Left lung (tissue), 10 donors: Measurements from ENCODE around the gene TUBGCP2. TPM values are rescaled to one million over a fixed set of nuclear protein-coding genes. Genes with fewer than 3 reads are reported as not detected.

Experiments used
- ATAC-seq: fragments of 200-7000 bp; cut with Tn5 transposase; one replicate; pipeline ENCODE4 v1.9.1; 2020; ENCODE audit warnings: moderate library complexity
- DNase-seq, 4 donors: peaks; one replicate each; pipeline ENCODE4 v3.0.0-alpha.2; 2013 to 2020
- H3K27ac ChIP-seq, 2 donors: fragments of 200-600 bp; sonication (generic) in 1 of 2; one replicate each; pipeline versions ENCODE4 v1.5.0 to v1.8.0; 2020 to 2021
- H3K27me3 ChIP-seq, 2 donors: fragments of 200-600 bp; sonication (generic) in 1 of 2; one replicate each; pipeline versions ENCODE4 v1.5.0 to v1.8.0; 2020 to 2021
- H3K36me3 ChIP-seq, 2 donors: fragments of 200-600 bp; sonication (generic) in 1 of 2; one replicate each; pipeline versions ENCODE4 v1.5.0 to v1.8.0; 2020 to 2021
- H3K4me1 ChIP-seq, 2 donors: fragments of 200-600 bp; one replicate each; pipeline ENCODE4 v1.8.0; 2021
- H3K4me3 ChIP-seq, 2 donors: fragments of 200-600 bp; sonication (generic) in 1 of 2; one replicate each; pipeline versions ENCODE4 v1.5.0 to v1.8.0; 2020 to 2021; ENCODE audit warnings: mild to moderate bottlenecking in 1 of 2
- H3K9me3 ChIP-seq, 2 donors: fragments of 200-600 bp; sonication (generic) in 1 of 2; one replicate each; pipeline versions ENCODE4 v1.5.0 to v1.8.0; 2020 to 2021
- intact Hi-C, 2 donors: fragments of 100-400 bp; cut with DNase I; formaldehyde crosslinking; loops; one replicate each; pipeline versions ENCODE4 v1.11.2 to v1.14.2; 2022
- polyA plus RNA-seq, 6 donors: library from polyadenylated mRNA; unstranded; fragments of 120-200 nt; gene quantifications; one replicate each; pipeline ENCODE4 v1.2.1, GENCODE V29; 2013; ENCODE audit not compliant: insufficient read length in 6 of 6
- total RNA-seq, 2 donors: library from RNA; stranded (reverse); fragmentation: NEBNext Ultra II Directional; extraction: Animal tissue kit (Norgen Biotek cat#: 25700); gene quantifications; one replicate each; pipeline ENCODE4 v1.2.1, GENCODE V29; 2021
- TF ChIP-seq, protein P1 (sequence below), 2 donors: fragments of 200-600 bp; sonication (generic) in 1 of 2; IDR thresholded peaks; one replicate each; pipeline versions ENCODE4 v1.5.0 to v1.8.0; 2021; ENCODE audit warnings: antibody characterized with exemption in 2 of 2
- donor health status: DM: no; HTN: yes; CAD: no.
- donor health status: DM: no; HTN: no; CAD: no.

TUBGCP2 gene
- total and polyA plus RNA-seq, 8 donors: 44.2 to 62.3 (median 52.1) TPM

DNA sequence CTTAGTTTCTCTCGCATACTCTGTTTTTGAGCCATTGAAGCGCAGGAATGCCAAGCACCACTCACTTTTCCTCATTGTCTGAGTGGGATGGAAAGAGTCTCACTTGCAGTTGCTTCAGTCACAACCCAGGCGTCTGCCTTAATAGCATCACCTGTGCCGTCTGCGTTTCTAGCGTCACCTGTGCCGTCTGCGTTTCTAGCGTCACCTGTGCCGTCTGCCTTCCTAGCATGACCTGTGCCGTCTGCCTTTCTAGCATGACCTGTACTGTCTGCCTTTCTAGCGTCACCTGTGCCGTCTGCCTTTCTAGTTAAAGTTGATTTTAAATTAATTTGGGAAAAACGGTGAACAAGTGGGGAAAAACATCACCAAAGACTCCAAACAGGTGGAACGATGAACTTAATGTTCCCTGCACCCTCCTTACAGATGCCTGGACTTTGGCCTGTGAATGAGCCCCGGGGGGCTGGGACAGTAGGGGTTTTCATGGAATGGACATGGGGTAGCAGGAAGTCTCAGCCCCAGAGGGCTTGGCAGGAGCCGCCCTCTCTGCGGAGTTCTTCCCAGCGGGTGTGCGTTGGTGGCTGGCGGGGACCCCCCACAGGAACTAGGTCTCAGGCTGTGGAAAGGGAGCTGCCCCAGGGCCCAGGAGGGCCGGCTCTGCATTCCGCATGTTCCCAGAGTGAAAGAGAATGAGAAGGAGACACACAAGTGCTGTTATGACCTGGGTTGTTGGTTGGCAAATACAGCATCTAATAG lies 3.5 kb upstream of the TUBGCP2 start:
- Histone ChIP-seq H3K9me3 (no peaks in the 10 kb centered on the region), H3K4me3 (no peak overlapping the region), H3K36me3 (peaks cover 0 to 32% of the 10 kb centered on the region in 2 donors), H3K27ac (no peak overlapping the region), H3K4me1 (peaks cover 13 to 23% of the 10 kb centered on the region in 2 donors), H3K27me3 (no peaks in the 10 kb centered on the region)
- intact Hi-C loops: no loop called here
- TF ChIP-seq, protein P1, sequence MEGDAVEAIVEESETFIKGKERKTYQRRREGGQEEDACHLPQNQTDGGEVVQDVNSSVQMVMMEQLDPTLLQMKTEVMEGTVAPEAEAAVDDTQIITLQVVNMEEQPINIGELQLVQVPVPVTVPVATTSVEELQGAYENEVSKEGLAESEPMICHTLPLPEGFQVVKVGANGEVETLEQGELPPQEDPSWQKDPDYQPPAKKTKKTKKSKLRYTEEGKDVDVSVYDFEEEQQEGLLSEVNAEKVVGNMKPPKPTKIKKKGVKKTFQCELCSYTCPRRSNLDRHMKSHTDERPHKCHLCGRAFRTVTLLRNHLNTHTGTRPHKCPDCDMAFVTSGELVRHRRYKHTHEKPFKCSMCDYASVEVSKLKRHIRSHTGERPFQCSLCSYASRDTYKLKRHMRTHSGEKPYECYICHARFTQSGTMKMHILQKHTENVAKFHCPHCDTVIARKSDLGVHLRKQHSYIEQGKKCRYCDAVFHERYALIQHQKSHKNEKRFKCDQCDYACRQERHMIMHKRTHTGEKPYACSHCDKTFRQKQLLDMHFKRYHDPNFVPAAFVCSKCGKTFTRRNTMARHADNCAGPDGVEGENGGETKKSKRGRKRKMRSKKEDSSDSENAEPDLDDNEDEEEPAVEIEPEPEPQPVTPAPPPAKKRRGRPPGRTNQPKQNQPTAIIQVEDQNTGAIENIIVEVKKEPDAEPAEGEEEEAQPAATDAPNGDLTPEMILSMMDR (IDR thresholded peaks at IDR 0.05): no peak
- peak in 1 of 4 donors; percentile 63 for DNase-seq
- no peak for ATAC-seq

DNA sequence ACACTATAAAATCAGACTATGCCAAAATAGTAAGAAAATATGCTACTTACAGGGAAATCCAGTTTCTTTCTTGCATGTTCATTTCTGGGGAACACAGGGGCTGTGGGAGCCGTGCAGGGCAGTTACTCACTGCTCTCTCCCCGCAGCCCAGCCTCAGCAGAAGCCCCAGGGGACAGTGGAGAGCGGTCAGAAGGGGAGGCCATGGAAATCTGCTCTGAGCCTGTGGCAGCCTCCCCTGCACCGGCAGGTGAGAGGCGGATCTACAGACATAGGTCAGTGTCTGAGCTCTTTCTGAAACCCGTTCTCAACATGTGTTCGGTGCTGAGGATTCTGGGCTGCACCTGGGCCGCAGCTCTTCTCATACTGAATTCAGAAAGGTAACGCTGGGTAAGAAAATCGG lies 2.9 kb upstream of the TUBGCP2 start:
- DNase-seq: peak in 1 of 4 donors; percentile 48
- peaks cover 18 to 29% of the 10 kb centered on the region in 2 donors for H3K4me1 ChIP-seq
- TF ChIP-seq, protein P1 (IDR thresholded peaks at IDR 0.05): no peak
- H3K27me3 ChIP-seq: no peaks in the 10 kb centered on the region
- no peak overlapping the region for H3K27ac ChIP-seq
- ATAC-seq: no peak
- H3K9me3 ChIP-seq: no peaks in the 10 kb centered on the region
- H3K36me3 ChIP-seq: peaks cover 0 to 32% of the 10 kb centered on the region in 2 donors
- no peak overlapping the region for H3K4me3 ChIP-seq
- intact Hi-C loops: no loop called here

DNA sequence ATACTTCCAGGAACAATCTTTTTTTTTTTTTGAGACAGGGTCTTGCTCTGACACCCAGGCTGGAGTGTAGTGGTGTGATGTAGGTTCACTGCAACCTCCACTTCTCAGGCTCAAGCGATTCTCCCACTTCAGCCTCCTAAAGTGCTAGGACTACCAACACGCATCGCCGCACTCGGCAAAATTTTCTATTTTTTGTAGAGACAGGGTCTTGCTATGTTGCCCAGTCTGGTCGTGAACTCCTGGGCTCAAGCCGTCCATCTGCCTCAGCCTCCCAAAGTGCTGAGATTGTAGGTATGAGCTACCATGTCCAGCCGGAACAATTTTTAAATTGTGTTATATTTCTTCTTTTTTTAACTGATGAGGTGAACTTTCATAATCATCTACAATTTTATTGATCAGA lies 2.1 kb upstream of the TUBGCP2 start:
- intact Hi-C loops: no loop called here
- peak in 1 of 4 donors; percentile 13 for DNase-seq
- peaks cover 18 to 37% of the 10 kb centered on the region in 2 donors for H3K4me1 ChIP-seq
- H3K27ac ChIP-seq: no peak overlapping the region
- ATAC-seq: no peak
- peaks cover 0 to 32% of the 10 kb centered on the region in 2 donors for H3K36me3 ChIP-seq
- no peaks in the 10 kb centered on the region for H3K27me3 ChIP-seq
- TF ChIP-seq, protein P1 (IDR thresholded peaks at IDR 0.05): no peak
- H3K9me3 ChIP-seq: no peaks in the 10 kb centered on the region
- no peak overlapping the region for H3K4me3 ChIP-seq

GRCh38 chr10:133310399-133310755 lies 1.7 kb upstream of the TUBGCP2 start:
- intact Hi-C loops: no loop called here
- Histone ChIP-seq H3K27me3 (no peaks in the 10 kb centered on the region), H3K9me3 (no peaks in the 10 kb centered on the region), H3K36me3 (peaks cover 0 to 32% of the 10 kb centered on the region in 2 donors), H3K4me1 (peaks cover 18 to 41% of the 10 kb centered on the region in 2 donors), H3K4me3 (no peak overlapping the region), H3K27ac (no peak overlapping the region)
- TF ChIP-seq, protein P1 (IDR thresholded peaks at IDR 0.05): no peak
- ATAC-seq: no peak
- peak in 1 of 4 donors; percentile 79 for DNase-seq

GRCh38 chr10:133309720-133310398 lies 1.2 kb upstream of the TUBGCP2 start:
- Histone ChIP-seq H3K27me3 (no peaks in the 10 kb centered on the region), H3K9me3 (no peaks in the 10 kb centered on the region), H3K36me3 (peaks cover 0 to 32% of the 10 kb centered on the region in 2 donors), H3K4me3 (peak overlapping the region; percentile 89 to 98), H3K27ac (peak overlapping the region in 1 of 2 donors; percentile 97), H3K4me1 (peaks cover 18 to 42% of the 10 kb centered on the region in 2 donors)
- TF ChIP-seq, protein P1 (IDR thresholded peaks at IDR 0.05): no peak
- ATAC-seq (no peak), DNase-seq (peak in 3 of 4 donors; percentile 13 to 82 (median 62))
- intact Hi-C loops: no loop called here
